Retinal pigment epithelial cell (primary cell): ENCODE results near the gene AASDHPPT.
A peak's percentile ranks its signal among the peaks of the same experiment; 100 is the strongest.

Source experiments
- DNase-seq: peaks from one replicate; pipeline ENCODE4 v3.0.0-alpha.2; 2010; ENCODE audit warnings: low read depth
- H3K4me3 ChIP-seq: 2 replicates; pipeline ENCODE4 v1.5.1; 2011; ENCODE audit warnings: mild to moderate bottlenecking, low read length, control low read depth, moderate library complexity
- CTCF ChIP-seq: conservative IDR thresholded peaks from 2 replicates; pipeline ENCODE4 v1.5.1; 2011; ENCODE audit warnings: low read depth, low read length, control low read depth, inconsistent platforms

The AASDHPPT gene

GRCh38 chr11:106063009-106063408 lies 14.5 kb upstream of the AASDHPPT start:
- DNase-seq: no peak
- no peak for TF ChIP-seq CTCF
- H3K4me3 ChIP-seq: no peak overlapping the region

- TF ChIP-seq CTCF: no peak
- no peak overlapping the region for H3K4me3 ChIP-seq
- DNase-seq: no peak
Measured at GRCh38 chr11:106070606-106071005, 6.9 kb upstream of the AASDHPPT start.

- DNase-seq: no peak
- H3K4me3 ChIP-seq: no peak overlapping the region
- TF ChIP-seq CTCF: no peak
Measured at GRCh38 chr11:106072804-106073203, 4.7 kb upstream of the AASDHPPT start.

- TF ChIP-seq CTCF: no peak
- H3K4me3 ChIP-seq: peak overlapping the region; percentile 96
- DNase-seq: no peak
Measured at GRCh38 chr11:106076171-106076918, 1.1 kb upstream of the AASDHPPT start.

- peak; percentile 99 for DNase-seq
- peak; percentile 54 for TF ChIP-seq CTCF
- H3K4me3 ChIP-seq: peak within 1 kb of the TSS; percentile 96
Measured at GRCh38 chr11:106076919-106077608, 398 bp upstream of the AASDHPPT start, which contains the start of gene KBTBD3. Gene KBTBD3 (minus strand): TSS chr11:106077347. CDS start chr11:106059097, 18,250 bp downstream.

GRCh38 chr11:106082096-106082495 lies 4.6 kb downstream of the AASDHPPT start:
- no peak overlapping the region for H3K4me3 ChIP-seq
- no peak for DNase-seq
- no peak for TF ChIP-seq CTCF

- no peak for TF ChIP-seq CTCF
- DNase-seq: no peak
Measured at GRCh38 chr11:106086135-106086534, 8.7 kb downstream of the AASDHPPT start.

More at GRCh38 chr11:106086135-106086534, 8.7 kb downstream of the AASDHPPT start:
- no peak overlapping the region for H3K4me3 ChIP-seq
